Thyroid gland (tissue), 4 donors: ENCODE measurements around the gene TAGAP.

Experiments used
- POLR2A ChIP-seq, 2 donors: fragments of 450-650 bp; IDR thresholded peaks; one replicate each; pipeline ENCODE4 v1.6.1; 2017; ENCODE audit warnings: antibody characterized with exemption in 2 of 2, mild to moderate bottlenecking in 2 of 2, moderate library complexity in 1 of 2
- TF ChIP-seq, protein P1 (sequence below), 6 experiments: fragments of 200-600 bp in 3 of 6; fragments of 450-650 bp in 3 of 6; sonication (generic) in 3 of 6; IDR thresholded peaks; one replicate each; pipeline ENCODE4 v1.5.1; 2016 to 2019; ENCODE audit warnings: antibody characterized with exemption in 6 of 6, mild to moderate bottlenecking in 2 of 6, inconsistent platforms in 1 of 6, moderate library complexity in 1 of 6

DNA sequence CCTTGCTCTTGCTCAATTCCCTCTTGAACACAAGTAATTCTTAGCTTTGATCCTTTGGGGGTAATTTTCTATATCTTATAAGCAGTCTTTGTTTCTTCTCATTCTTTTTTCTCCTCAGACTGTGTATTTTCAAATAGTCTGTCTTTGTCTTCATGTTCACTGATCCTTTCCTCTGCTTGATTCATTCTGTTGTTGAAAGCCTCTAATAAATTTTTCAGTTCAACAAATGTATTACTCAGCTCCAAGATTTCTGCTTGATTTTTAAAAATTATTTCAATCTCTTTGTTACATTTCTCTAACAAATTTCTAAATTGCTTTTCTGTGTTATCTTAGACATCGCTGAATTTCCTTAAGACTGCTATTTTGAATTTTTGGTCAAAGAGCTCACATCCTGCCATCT, 56.3 kb downstream of the TAGAP start:
- TF ChIP-seq, protein P1, sequence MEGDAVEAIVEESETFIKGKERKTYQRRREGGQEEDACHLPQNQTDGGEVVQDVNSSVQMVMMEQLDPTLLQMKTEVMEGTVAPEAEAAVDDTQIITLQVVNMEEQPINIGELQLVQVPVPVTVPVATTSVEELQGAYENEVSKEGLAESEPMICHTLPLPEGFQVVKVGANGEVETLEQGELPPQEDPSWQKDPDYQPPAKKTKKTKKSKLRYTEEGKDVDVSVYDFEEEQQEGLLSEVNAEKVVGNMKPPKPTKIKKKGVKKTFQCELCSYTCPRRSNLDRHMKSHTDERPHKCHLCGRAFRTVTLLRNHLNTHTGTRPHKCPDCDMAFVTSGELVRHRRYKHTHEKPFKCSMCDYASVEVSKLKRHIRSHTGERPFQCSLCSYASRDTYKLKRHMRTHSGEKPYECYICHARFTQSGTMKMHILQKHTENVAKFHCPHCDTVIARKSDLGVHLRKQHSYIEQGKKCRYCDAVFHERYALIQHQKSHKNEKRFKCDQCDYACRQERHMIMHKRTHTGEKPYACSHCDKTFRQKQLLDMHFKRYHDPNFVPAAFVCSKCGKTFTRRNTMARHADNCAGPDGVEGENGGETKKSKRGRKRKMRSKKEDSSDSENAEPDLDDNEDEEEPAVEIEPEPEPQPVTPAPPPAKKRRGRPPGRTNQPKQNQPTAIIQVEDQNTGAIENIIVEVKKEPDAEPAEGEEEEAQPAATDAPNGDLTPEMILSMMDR (IDR thresholded peaks at IDR 0.05): no peak
- no peak for TF ChIP-seq POLR2A (IDR thresholded peaks at IDR 0.05)
